Nephron (organoid): ENCODE measurements around the gene MMP24.

ENCODE experiments used
- H3K27ac Mint-ChIP-seq, 3 experiments: 2 replicates each; pipeline ENCODE4 v1.8.0; 2020; ENCODE audit warnings: mixed read lengths in 3 of 3, mild to moderate bottlenecking in 2 of 3, moderate library complexity in 1 of 3
- H3K27me3 Mint-ChIP-seq: 2 replicates; pipeline ENCODE4 v1.8.0; 2021; ENCODE audit warnings: low read depth, mild to moderate bottlenecking, moderate library complexity, mixed read lengths
- H3K36me3 Mint-ChIP-seq: 2 replicates; pipeline ENCODE4 v1.8.0; 2020; ENCODE audit warnings: low read depth, mixed read lengths
- H3K4me1 Mint-ChIP-seq: 2 replicates; pipeline ENCODE4 v1.8.0; 2020; ENCODE audit warnings: mixed read lengths
- H3K4me3 Mint-ChIP-seq, 3 experiments: 2 replicates each; pipeline ENCODE4 v1.8.0; 2020; ENCODE audit warnings: mild to moderate bottlenecking in 3 of 3, mixed read lengths in 3 of 3, moderate library complexity in 2 of 3
- H3K9me3 Mint-ChIP-seq: 2 replicates; pipeline ENCODE4 v1.8.0; 2020; ENCODE audit warnings: mixed read lengths
- CTCF ChIP-seq, 3 experiments: fragments of 200-600 bp; sonication (generic); IDR thresholded peaks; one replicate each; pipeline ENCODE4 v1.5.0; 2021; ENCODE audit warnings: antibody characterized with exemption in 3 of 3; ENCODE audit not compliant: unreplicated experiment in 3 of 3

The MMP24 gene

GRCh38 chr20:35240083-35240810 is 13.8 kb downstream of the MMP24 start:
- H3K4me3 Mint-ChIP-seq, result no peak overlapping the region
- no peaks in the 10 kb centered on the region for H3K9me3 Mint-ChIP-seq
- peaks cover 6% of the 10 kb centered on the region for H3K27me3 Mint-ChIP-seq
- TF ChIP-seq CTCF (IDR thresholded peaks at IDR 0.05; ENCODE audit: unreplicated experiment in 3 of 3), result no peak
- no peak overlapping the region for H3K27ac Mint-ChIP-seq
- no peaks in the 10 kb centered on the region for H3K4me1 Mint-ChIP-seq
- H3K36me3 Mint-ChIP-seq, result no peaks in the 10 kb centered on the region

- Mint-ChIP-seq H3K27me3 (peaks cover 6% of the 10 kb centered on the region), H3K4me3 (no peak overlapping the region), H3K9me3 (no peaks in the 10 kb centered on the region), H3K27ac (no peak overlapping the region), H3K36me3 (no peaks in the 10 kb centered on the region), H3K4me1 (no peaks in the 10 kb centered on the region)
- TF ChIP-seq CTCF (IDR thresholded peaks at IDR 0.05; ENCODE audit: unreplicated experiment in 3 of 3), result no peak
Observed at GRCh38 chr20:35240811-35241293, 14.4 kb downstream of the MMP24 start.

- Mint-ChIP-seq H3K9me3 (no peaks in the 10 kb centered on the region), H3K36me3 (no peaks in the 10 kb centered on the region), H3K27me3 (peaks cover 6% of the 10 kb centered on the region), H3K27ac (no peak overlapping the region), H3K4me1 (no peaks in the 10 kb centered on the region), H3K4me3 (no peak overlapping the region)
- TF ChIP-seq CTCF (IDR thresholded peaks at IDR 0.05; ENCODE audit: unreplicated experiment in 3 of 3), result no peak
Observed at GRCh38 chr20:35243317-35243716, 16.8 kb downstream of the MMP24 start.

- no peaks in the 10 kb centered on the region for H3K4me1 Mint-ChIP-seq
- peaks cover 6% of the 10 kb centered on the region for H3K27me3 Mint-ChIP-seq
- no peaks in the 10 kb centered on the region for H3K9me3 Mint-ChIP-seq
- TF ChIP-seq CTCF (IDR thresholded peaks at IDR 0.05; ENCODE audit: unreplicated experiment in 3 of 3), result no peak
- no peak overlapping the region for H3K4me3 Mint-ChIP-seq
- H3K27ac Mint-ChIP-seq, result no peak overlapping the region
- no peaks in the 10 kb centered on the region for H3K36me3 Mint-ChIP-seq
Observed at GRCh38 chr20:35243986-35244385, 17.5 kb downstream of the MMP24 start.

- no peak overlapping the region for H3K4me3 Mint-ChIP-seq
- H3K36me3 Mint-ChIP-seq, result no peaks in the 10 kb centered on the region
- TF ChIP-seq CTCF (IDR thresholded peaks at IDR 0.05; ENCODE audit: unreplicated experiment in 3 of 3), result no peak
- no peaks in the 10 kb centered on the region for H3K27me3 Mint-ChIP-seq
- no peaks in the 10 kb centered on the region for H3K9me3 Mint-ChIP-seq
- no peaks in the 10 kb centered on the region for H3K4me1 Mint-ChIP-seq
- H3K27ac Mint-ChIP-seq, result no peak overlapping the region
Observed at GRCh38 chr20:35246723-35247122, 20.2 kb downstream of the MMP24 start.
